ENCODE results near the gene NKAP. TPM values are rescaled to one million over a fixed set of nuclear protein-coding genes. Genes with fewer than 3 reads are reported as not detected.

Gene NKAP
- total and polyA plus RNA-seq, 2 donors, result 6.8 to 11.5 TPM

Other genes starting within 250 kb of the NKAP start
- 0.26 TPM for gene SOWAHD, start 185.2 kb downstream of the NKAP start, total RNA-seq
- 0.25 TPM for gene SOWAHD, start 185.2 kb downstream of the NKAP start, polyA plus RNA-seq
- gene RPL39, start 152.1 kb downstream of the NKAP start, total RNA-seq, result 2,621 TPM
- gene RPL39, start 152.1 kb downstream of the NKAP start, polyA plus RNA-seq, result 4,581 TPM
- gene UPF3B, start 90.8 kb downstream of the NKAP start, total RNA-seq, result 3.7 TPM
- 9.9 TPM for gene UPF3B, start 90.8 kb downstream of the NKAP start, polyA plus RNA-seq
- 7.8 TPM for gene RNF113A, start 72.0 kb downstream of the NKAP start, total RNA-seq
- 16.0 TPM for gene RNF113A, start 72.0 kb downstream of the NKAP start, polyA plus RNA-seq
- 87.9 TPM for gene NDUFA1, start 71.9 kb downstream of the NKAP start, total RNA-seq
- 120 TPM for gene NDUFA1, start 71.9 kb downstream of the NKAP start, polyA plus RNA-seq
- gene AKAP14, start 47.9 kb downstream of the NKAP start, total RNA-seq, result not detected
- gene AKAP14, start 47.9 kb downstream of the NKAP start, polyA plus RNA-seq, result not detected
- not detected for gene RHOXF2B, start 133.9 kb upstream of the NKAP start, total RNA-seq
- gene RHOXF2B, start 133.9 kb upstream of the NKAP start, polyA plus RNA-seq, result not detected
- not detected for gene RHOXF1, start 172.2 kb upstream of the NKAP start, total RNA-seq
- not detected for gene RHOXF1, start 172.2 kb upstream of the NKAP start, polyA plus RNA-seq
- gene RHOXF2, start 214.9 kb upstream of the NKAP start, total RNA-seq, result not detected
- not detected for gene RHOXF2, start 214.9 kb upstream of the NKAP start, polyA plus RNA-seq